HEK293 (cell line): ENCODE results near the gene PPP1R3F.
A peak's percentile ranks its signal among the peaks of the same experiment; 100 is the strongest.

ENCODE experiments used
- CTCF ChIA-PET: fragments of 350-600 bp; formaldehyde crosslinking; extraction: SDS; loops from one replicate; lab custom pipeline; 2021; ENCODE audit warnings: antibody characterized with exemption; lab: Yijun Ruan, JAX
- POLR2A ChIA-PET: fragments of 300-600 bp; formaldehyde crosslinking; extraction: SDS; loops from one replicate; lab custom pipeline; 2020; ENCODE audit warnings: antibody characterized with exemption, inconsistent platforms; lab: Yijun Ruan, JAX
- H3K27ac ChIP-seq: fragments of 200-500 bp; sonication (Bioruptor generic); 2 replicates; pipeline ENCODE4 v1.5.1; 2014; ENCODE audit warnings: low read depth, low read length, control low read depth, inconsistent platforms; ENCODE audit errors: extremely low read depth
- H3K36me3 ChIP-seq, 2 experiments: fragments of 200-500 bp in 1 of 2; sonication (Bioruptor generic) in 1 of 2; 1 replicate in 1 of 2; 2 replicates in 1 of 2; pipeline ENCODE4 v1.5.1; 2014 to 2017; ENCODE audit warnings: inconsistent platforms in 2 of 2, low read length in 2 of 2; ENCODE audit not compliant: control insufficient read depth in 2 of 2, insufficient read depth in 1 of 2
- H3K4me1 ChIP-seq: fragments of 200-500 bp; sonication (Bioruptor generic); 2 replicates; pipeline ENCODE4 v1.5.1; 2014; ENCODE audit warnings: mild to moderate bottlenecking, low read length, inconsistent platforms; ENCODE audit not compliant: control insufficient read depth, insufficient read depth
- H3K4me3 ChIP-seq: 2 replicates; pipeline ENCODE4 v1.5.1; 2011; ENCODE audit warnings: low read depth, mild to moderate bottlenecking, control low read depth, low read length, moderate library complexity
- H3K9me3 ChIP-seq: fragments of 200-500 bp; sonication (Bioruptor generic); 2 replicates; pipeline ENCODE4 v1.5.1; 2014; ENCODE audit warnings: low read depth, low read length, inconsistent platforms; ENCODE audit not compliant: control insufficient read depth, insufficient read depth
- EGR2 ChIP-seq: fragments of 450-650 bp; formaldehyde crosslinking; IDR thresholded peaks from 2 replicates; pipeline ENCODE4 v1.5.1; 2016; ENCODE audit warnings: low read depth, missing biosample characterization, missing genetic modification characterization
- FEZF1 ChIP-seq: fragments of 450-650 bp; formaldehyde crosslinking; IDR thresholded peaks from 2 replicates; pipeline ENCODE4 v1.5.1; 2016; ENCODE audit warnings: missing biosample characterization, missing genetic modification characterization
- INSM2 ChIP-seq: fragments of 450-650 bp; formaldehyde crosslinking; IDR thresholded peaks from 2 replicates; pipeline ENCODE4 v1.5.1; 2016; ENCODE audit warnings: missing biosample characterization, missing genetic modification characterization
- KLF16 ChIP-seq: fragments of 450-650 bp; formaldehyde crosslinking; IDR thresholded peaks from 2 replicates; pipeline ENCODE4 v1.5.1; 2017; ENCODE audit warnings: missing biosample characterization, missing genetic modification characterization
- MEIS1 ChIP-seq: sonication (generic); formaldehyde crosslinking; IDR thresholded peaks from 2 replicates; pipeline ENCODE4 v1.8.1; 2022; ENCODE audit warnings: missing genetic modification reagents, mild to moderate bottlenecking, borderline replicate concordance
- SP3 ChIP-seq: fragments of 450-650 bp; formaldehyde crosslinking; IDR thresholded peaks from 2 replicates; pipeline ENCODE4 v1.5.1; 2016; ENCODE audit warnings: missing biosample characterization, missing genetic modification characterization
- ZFP41 ChIP-seq: fragments of 450-650 bp; formaldehyde crosslinking; IDR thresholded peaks from 2 replicates; pipeline ENCODE4 v1.5.1; 2016; ENCODE audit warnings: missing biosample characterization, missing genetic modification characterization, borderline replicate concordance
- ZNF114 ChIP-seq: fragments of 450-650 bp; formaldehyde crosslinking; IDR thresholded peaks from 2 replicates; pipeline ENCODE4 v1.5.0; 2017; ENCODE audit warnings: missing biosample characterization, missing genetic modification characterization
- ZNF184 ChIP-seq: fragments of 450-650 bp; IDR thresholded peaks from 2 replicates; pipeline ENCODE4 v1.5.1; 2018; ENCODE audit warnings: missing biosample characterization, mild to moderate bottlenecking, missing genetic modification characterization
- ZNF350 ChIP-seq: fragments of 450-650 bp; formaldehyde crosslinking; IDR thresholded peaks from 2 replicates; pipeline ENCODE4 v1.5.0; 2017; ENCODE audit warnings: missing biosample characterization, mild to moderate bottlenecking, missing genetic modification characterization
- ZNF610 ChIP-seq: fragments of 450-650 bp; formaldehyde crosslinking; IDR thresholded peaks from 2 replicates; pipeline ENCODE4 v1.5.1; 2016; ENCODE audit warnings: missing biosample characterization, missing genetic modification characterization, borderline replicate concordance
- ZNF843 ChIP-seq: fragments of 450-650 bp; formaldehyde crosslinking; IDR thresholded peaks from 2 replicates; pipeline ENCODE4 v1.5.1; 2016; ENCODE audit warnings: missing biosample characterization, missing genetic modification characterization
- ZSCAN18 ChIP-seq: fragments of 450-650 bp; formaldehyde crosslinking; IDR thresholded peaks from 2 replicates; pipeline ENCODE4 v1.5.1; 2016; ENCODE audit warnings: missing biosample characterization, missing genetic modification characterization
- TF ChIP-seq, protein P1 (sequence below): fragments of 450-650 bp; formaldehyde crosslinking; IDR thresholded peaks from 2 replicates; pipeline ENCODE4 v1.5.1; 2017; ENCODE audit warnings: missing biosample characterization, mild to moderate bottlenecking, missing genetic modification characterization, moderate library complexity
- TF ChIP-seq, protein P2 (sequence below): fragments of 450-650 bp; formaldehyde crosslinking; IDR thresholded peaks from 2 replicates; pipeline ENCODE4 v1.5.1; 2016; ENCODE audit warnings: missing biosample characterization, missing genetic modification characterization
- TF ChIP-seq, protein P3 (sequence below): fragments of 450-650 bp; formaldehyde crosslinking; IDR thresholded peaks from 2 replicates; pipeline ENCODE4 v1.5.1; 2016; ENCODE audit warnings: missing biosample characterization, missing genetic modification characterization
- TF ChIP-seq, protein P4 (sequence below): fragments of 450-650 bp; formaldehyde crosslinking; IDR thresholded peaks from 2 replicates; pipeline ENCODE4 v1.5.1; 2016; ENCODE audit warnings: missing biosample characterization, missing genetic modification characterization

PPP1R3F gene

DNA sequence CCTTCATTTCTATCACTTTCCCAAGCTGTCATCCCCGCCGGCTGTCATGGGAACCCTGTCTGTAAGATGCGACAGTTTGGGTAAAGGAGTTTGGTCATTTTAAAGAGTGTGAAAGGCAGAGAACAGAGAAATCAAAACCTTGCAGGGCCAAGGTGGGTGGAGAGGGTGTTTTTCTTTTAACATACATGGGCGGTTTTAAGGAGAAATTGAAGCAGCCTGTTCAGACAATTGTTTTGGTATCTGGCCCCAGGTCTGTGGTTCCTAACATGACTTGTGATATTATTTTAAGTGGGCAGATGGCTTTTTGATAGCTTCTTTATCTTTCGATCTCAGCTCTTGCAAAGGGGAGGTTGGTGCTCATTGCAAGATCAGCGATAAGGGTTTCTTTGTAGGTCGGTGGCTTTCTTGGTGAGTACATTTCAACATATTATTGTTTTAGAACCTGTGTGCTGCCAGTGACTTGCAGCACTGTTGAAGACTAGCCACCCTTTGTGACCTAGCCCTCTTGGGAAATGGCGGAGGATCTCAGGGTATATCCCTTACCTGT, 3.7 kb downstream of the PPP1R3F start:
- TF ChIP-seq INSM2: no peak
- TF ChIP-seq EGR2: 0 out of 2 replicates have a peak, but pooled peaks have one; percentile 10
- TF ChIP-seq, protein P1, sequence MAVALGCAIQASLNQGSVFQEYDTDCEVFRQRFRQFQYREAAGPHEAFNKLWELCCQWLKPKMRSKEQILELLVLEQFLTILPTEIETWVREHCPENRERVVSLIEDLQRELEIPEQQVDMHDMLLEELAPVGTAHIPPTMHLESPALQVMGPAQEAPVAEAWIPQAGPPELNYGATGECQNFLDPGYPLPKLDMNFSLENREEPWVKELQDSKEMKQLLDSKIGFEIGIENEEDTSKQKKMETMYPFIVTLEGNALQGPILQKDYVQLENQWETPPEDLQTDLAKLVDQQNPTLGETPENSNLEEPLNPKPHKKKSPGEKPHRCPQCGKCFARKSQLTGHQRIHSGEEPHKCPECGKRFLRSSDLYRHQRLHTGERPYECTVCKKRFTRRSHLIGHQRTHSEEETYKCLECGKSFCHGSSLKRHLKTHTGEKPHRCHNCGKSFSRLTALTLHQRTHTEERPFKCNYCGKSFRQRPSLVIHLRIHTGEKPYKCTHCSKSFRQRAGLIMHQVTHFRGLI (tag by site-specific recombination): no peak
- no peaks in the 10 kb centered on the region for H3K9me3 ChIP-seq

GRCh38 chrX:49276207-49276606, 6.6 kb downstream of the PPP1R3F start:
- POLR2A ChIA-PET: interaction anchor here (0.6 kb wide), 2 partner anchors 53 to 533 kb away, joined by 3 to 4 read pairs; no protein-coding TSS in a partner anchor
- TF ChIP-seq KLF16 (tag by site-specific recombination): no peak
- TF ChIP-seq ZNF610 (tag by site-specific recombination): no peak
- TF ChIP-seq ZNF114 (tag by site-specific recombination): no peak
- no peak for TF ChIP-seq ZNF350
- TF ChIP-seq INSM2: no peak
- no peak for TF ChIP-seq ZNF184 (tag by site-specific recombination)
- no peak for TF ChIP-seq ZSCAN18 (tag by site-specific recombination)
- TF ChIP-seq, protein P2, sequence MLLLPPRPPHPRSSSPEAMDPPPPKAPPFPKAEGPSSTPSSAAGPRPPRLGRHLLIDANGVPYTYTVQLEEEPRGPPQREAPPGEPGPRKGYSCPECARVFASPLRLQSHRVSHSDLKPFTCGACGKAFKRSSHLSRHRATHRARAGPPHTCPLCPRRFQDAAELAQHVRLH (tag by site-specific recombination): no peak
- no peak for TF ChIP-seq ZFP41 (tag by site-specific recombination)
- TF ChIP-seq, protein P3, sequence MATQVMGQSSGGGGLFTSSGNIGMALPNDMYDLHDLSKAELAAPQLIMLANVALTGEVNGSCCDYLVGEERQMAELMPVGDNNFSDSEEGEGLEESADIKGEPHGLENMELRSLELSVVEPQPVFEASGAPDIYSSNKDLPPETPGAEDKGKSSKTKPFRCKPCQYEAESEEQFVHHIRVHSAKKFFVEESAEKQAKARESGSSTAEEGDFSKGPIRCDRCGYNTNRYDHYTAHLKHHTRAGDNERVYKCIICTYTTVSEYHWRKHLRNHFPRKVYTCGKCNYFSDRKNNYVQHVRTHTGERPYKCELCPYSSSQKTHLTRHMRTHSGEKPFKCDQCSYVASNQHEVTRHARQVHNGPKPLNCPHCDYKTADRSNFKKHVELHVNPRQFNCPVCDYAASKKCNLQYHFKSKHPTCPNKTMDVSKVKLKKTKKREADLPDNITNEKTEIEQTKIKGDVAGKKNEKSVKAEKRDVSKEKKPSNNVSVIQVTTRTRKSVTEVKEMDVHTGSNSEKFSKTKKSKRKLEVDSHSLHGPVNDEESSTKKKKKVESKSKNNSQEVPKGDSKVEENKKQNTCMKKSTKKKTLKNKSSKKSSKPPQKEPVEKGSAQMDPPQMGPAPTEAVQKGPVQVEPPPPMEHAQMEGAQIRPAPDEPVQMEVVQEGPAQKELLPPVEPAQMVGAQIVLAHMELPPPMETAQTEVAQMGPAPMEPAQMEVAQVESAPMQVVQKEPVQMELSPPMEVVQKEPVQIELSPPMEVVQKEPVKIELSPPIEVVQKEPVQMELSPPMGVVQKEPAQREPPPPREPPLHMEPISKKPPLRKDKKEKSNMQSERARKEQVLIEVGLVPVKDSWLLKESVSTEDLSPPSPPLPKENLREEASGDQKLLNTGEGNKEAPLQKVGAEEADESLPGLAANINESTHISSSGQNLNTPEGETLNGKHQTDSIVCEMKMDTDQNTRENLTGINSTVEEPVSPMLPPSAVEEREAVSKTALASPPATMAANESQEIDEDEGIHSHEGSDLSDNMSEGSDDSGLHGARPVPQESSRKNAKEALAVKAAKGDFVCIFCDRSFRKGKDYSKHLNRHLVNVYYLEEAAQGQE (tag by site-specific recombination): no peak
- TF ChIP-seq, protein P4, sequence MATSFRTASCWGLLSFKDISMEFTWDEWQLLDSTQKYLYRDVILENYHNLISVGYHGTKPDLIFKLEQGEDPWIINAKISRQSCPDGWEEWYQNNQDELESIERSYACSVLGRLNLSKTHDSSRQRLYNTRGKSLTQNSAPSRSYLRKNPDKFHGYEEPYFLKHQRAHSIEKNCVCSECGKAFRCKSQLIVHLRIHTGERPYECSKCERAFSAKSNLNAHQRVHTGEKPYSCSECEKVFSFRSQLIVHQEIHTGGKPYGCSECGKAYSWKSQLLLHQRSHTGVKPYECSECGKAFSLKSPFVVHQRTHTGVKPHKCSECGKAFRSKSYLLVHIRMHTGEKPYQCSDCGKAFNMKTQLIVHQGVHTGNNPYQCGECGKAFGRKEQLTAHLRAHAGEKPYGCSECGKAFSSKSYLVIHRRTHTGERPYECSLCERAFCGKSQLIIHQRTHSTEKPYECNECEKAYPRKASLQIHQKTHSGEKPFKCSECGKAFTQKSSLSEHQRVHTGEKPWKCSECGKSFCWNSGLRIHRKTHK (tag by site-specific recombination): no peak
- no peak for TF ChIP-seq SP3 (tag by site-specific recombination)
- no peak for TF ChIP-seq FEZF1 (tag by site-specific recombination)
- TF ChIP-seq ZNF843 (tag by site-specific recombination): no peak
- no peak for TF ChIP-seq MEIS1 (CRISPR knock-in tag)
- no peak overlapping the region for H3K4me3 ChIP-seq
- no peaks in the 10 kb centered on the region for H3K36me3 ChIP-seq
- no peak overlapping the region for H3K27ac ChIP-seq
- H3K9me3 ChIP-seq: no peaks in the 10 kb centered on the region
- CTCF ChIA-PET: interaction anchor here (0.9 to 1.2 kb wide), 2 partner anchors 16 to 85 kb away, joined by 3 to 4 read pairs; no protein-coding TSS in a partner anchor
- no peaks in the 10 kb centered on the region for H3K4me1 ChIP-seq

More for the DNA sequence above, 3.7 kb downstream of the PPP1R3F start:
- Histone ChIP-seq H3K27ac (no peak overlapping the region), H3K36me3 (peaks cover 0 to 3% of the 10 kb centered on the region in 2 experiments; a peak in 1 of 3 replicates), H3K4me1 (no peaks in the 10 kb centered on the region; the same call in 1 of the 2 replicates), H3K4me3 (no peak overlapping the region)
- ChIA-PET CTCF (no interaction called here), POLR2A (interaction anchor here (0.7 kb wide), 1 partner anchor 1437 kb away, joined by 3 read pairs; no protein-coding TSS in a partner anchor)
